DND-41 (cell line): ENCODE results near the gene CLOCK.

ENCODE experiments used
- CTCF ChIP-seq: IDR thresholded peaks from 2 replicates; pipeline ENCODE4 v1.5.1; 2012; ENCODE audit warnings: borderline replicate concordance, low read length, moderate library complexity, mild to moderate bottlenecking; ENCODE audit not compliant: poor library complexity, severe bottlenecking; ENCODE audit errors: extremely low read depth
- EZH2 ChIP-seq: IDR thresholded peaks from 3 replicates; pipeline ENCODE4 v1.6.1; 2012; ENCODE audit warnings: borderline replicate concordance, low read depth, mild to moderate bottlenecking, moderate library complexity, low read length, inconsistent platforms; ENCODE audit not compliant: severe bottlenecking

GRCh38 chr4:55444827-55445226, 101.9 kb downstream of the CLOCK start:
- TF ChIP-seq CTCF (peak; percentile 47), EZH2 (no peak)
